Measurements from ENCODE around the gene SPPL3.
A peak's percentile ranks its signal among the peaks of the same experiment; 100 is the strongest.
"Not testable (repeated sequence)": the region's sequence is repeated elsewhere in the genome, so short reads cannot be mapped to it uniquely, and the experiment has no call there.

SPPL3 gene

DNA sequence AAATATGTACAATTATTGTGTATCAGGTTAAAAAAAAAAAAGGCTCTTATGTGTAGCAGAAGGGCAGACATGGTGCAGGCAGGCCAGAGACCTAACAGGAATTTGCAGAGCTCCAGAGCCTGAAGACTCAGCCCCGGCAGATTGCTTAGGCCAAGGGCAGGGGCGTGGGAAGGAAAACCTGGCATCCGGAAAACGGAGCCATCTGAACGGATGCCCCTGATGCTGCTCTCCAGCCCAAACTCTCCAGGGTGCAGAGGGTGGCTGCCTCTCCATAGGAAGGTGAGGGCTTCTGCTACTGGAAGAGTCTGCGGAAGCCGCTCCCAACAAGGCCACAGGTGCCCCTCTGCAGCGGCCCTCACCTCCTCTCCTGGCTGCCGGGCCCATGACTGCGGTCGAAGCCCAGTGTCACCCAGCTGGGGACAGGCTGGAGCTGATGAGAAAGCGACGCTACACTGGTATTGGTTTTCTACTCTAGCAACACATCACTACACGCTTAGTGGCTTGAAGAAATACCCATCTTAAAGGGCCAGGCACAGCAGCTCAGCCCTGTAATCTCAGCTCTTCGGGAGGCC, 159.2 kb downstream of the SPPL3 start:
- DNase-seq (ENCODE audit: low read depth): no peak

DNA sequence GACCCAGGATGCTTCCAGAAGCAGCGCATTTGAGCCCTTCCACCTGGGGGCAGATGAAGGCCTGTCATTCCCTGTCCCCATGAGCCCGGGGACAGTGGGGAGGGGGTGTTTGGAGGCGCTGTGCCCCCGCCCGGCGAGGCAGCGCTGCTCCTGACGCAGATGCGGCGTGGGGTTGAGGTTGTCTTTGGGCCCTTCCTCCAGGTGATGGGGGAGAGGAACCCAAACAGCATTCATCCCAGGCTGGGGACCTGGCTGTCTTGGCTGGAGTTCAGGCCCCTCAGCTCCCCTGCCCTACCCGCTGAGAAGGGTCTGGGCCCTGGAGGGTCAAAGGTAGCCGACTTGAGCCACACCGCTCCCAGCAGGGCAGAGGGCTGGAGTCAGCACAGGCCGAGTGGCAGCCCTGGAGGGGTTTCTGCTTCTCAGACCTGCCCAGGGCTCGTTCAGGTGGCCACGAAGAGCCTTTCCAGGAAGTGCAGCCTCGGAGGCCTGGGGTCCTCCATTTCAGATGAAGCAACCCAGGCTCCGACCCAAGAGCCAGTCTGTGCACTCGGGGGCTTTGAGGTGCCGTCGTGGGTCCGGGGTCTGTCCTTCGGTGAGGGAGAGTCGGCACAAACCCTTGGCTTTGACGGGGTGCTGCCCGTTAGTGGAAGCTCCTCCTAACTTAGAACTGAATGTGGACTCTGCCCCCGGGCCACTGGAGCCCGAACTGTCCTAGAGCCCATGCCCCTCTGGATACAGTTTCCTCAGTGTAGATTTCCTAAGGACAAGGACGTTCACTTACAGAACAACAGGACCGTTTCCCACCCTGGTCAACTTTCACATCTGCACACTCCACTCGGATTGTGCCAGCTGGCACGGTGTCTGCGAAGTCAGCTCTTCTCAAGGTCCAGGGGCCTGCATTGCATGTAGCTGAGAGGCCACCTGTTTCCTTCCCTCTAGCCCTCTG, 162.4 kb downstream of the SPPL3 start:
- no peak for DNase-seq (ENCODE audit: low read depth)

DNA sequence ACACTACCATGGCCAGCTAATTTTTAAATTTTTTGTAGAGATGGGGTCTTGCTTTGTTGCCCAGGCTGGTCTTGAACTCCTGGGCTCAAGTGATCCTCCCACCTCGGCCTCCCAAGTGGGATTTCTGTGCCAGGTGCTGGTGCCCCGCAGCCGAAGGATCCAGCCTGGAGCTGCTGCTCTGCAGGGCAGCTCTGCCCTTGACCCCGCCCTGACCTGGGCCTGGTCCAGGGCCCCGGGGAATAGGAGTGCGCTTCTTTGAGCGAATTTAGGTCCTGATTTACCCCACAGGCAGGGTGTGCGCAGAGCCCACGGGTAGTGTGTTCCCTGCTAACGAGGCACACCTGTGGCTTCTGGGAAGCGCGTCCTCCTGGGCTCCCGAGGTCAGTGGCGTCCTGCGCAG, 163.3 kb downstream of the SPPL3 start:
- DNase-seq (ENCODE audit: low read depth): no peak

DNA sequence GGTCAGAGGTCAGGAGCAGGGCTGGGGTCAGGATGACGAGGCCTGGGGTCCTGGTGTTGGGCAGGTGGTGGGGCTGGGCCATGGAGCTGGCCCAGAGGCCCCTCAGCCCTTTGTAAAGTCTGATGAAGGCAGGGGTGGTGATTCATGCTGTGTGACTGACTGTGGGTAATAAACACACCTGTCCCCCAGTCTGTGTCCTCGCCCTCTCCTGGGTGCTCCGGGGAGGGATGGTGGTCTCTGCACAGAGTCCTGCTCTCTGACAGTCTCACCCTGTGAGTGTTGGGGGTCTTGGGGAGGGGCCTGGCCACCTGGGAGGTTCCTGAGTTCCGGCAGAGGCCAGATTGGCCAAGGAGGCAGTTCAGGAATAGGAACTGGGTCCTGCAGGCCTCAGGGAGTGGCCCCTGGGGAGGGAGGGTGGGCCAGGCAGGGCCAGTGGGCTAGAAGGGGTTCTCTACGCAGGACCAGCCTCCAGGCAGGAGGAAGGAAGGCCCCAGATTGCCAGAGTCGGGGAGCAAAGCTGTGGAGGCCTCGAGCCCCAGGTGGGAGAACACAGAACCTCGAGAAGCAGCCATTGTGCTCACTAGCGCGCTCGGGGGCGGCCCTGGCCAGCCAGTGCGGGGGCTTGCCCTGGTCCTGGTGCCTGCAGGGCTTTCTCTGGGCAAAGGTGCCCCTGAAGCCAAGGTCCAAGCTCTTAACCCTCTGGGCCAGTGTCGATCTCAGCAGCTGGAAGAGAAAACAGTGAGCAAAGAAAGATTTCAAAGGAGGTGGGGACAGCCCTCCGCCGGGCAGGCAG, 164.1 kb downstream of the SPPL3 start:
- no peak for DNase-seq (ENCODE audit: low read depth)

DNA sequence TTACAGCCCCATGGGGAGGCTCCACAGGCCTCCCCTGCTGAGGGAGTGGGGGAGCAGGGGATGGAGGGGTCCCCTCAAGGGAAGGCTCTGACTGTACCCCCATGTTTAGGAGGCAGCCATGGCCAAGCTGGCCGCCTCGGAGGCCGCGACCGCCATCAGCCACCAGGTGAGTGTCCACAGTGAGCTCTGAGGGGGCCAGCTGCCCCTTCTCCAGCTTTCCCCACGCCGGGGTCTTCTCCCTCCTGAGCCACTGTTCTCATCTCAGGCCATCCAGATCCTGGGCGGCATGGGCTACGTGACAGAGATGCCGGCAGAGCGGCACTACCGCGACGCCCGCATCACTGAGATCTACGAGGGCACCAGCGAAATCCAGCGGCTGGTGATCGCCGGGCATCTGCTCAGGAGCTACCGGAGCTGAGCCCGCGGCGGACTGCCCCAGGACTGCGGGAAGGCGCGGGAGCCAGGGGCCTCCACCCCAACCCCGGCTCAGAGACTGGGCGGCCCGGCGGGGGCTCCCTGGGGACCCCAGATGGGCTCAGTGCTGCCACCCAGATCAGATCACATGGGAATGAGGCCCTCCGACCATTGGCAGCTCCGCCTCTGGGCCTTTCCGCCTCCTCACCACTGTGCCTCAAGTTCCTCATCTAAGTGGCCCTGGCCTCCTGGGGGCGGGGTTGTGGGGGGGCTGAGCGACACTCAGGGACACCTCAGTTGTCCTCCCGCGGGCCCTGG, 165.0 kb downstream of the SPPL3 start:
- no peak for DNase-seq (ENCODE audit: low read depth)

DNA sequence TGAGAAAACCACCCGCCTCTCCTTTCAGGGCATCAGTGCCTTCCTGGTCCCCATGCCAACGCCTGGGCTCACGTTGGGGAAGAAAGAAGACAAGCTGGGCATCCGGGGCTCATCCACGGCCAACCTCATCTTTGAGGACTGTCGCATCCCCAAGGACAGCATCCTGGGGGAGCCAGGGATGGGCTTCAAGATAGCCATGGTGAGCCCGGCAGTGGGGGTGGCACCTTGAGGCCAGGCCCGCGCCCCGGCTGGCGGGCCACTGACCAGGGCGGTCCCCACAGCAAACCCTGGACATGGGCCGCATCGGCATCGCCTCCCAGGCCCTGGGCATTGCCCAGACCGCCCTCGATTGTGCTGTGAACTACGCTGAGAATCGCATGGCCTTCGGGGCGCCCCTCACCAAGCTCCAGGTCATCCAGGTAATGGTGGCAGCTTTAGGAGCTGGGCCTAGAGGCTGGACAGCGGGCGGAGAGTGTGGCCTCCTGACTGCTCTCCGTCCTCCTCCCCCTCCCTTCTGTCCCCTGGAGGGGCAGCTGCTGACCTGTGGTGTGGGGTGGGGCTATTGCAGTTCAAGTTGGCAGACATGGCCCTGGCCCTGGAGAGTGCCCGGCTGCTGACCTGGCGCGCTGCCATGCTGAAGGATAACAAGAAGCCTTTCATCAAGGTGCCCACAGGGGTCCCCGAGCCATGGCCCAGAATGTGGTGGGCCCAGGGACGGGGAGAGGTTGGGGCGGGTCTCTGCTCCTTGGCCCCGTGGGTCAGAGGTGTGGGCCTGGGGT, 165.7 kb downstream of the SPPL3 start:
- no peak for DNase-seq (ENCODE audit: low read depth)

DNA sequence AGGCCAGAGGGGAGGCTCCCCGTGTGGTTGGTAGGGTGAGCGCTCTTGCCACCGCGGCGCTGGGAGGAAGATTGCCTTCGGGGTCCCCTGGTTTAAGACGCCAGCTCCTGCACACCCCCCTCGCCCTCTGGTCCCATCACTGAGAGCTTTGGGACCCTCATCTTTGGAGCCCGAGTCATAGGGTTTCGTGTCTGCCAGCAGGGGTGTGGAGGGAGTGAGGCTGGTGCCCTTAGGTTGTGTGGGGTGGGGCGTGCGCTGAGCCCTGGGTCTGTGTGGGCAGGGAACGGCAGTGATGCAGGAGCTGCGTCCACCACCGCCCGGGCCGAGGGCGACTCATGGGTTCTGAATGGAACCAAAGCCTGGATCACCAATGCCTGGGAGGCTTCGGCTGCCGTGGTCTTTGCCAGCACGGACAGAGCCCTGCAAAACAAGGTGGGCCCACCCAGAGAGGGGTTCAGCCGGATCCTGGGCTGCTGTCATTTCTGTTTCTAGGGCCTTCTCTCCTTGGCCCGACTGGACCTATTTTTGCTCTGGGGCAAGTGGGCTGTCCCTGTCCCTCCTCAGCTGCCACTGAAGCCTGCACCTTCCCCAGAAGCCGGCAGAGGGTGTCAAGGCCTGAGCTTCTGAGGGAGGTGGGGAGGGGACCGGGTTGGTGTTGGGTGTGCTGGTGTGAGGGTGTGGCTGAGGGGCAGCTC, 166.5 kb downstream of the SPPL3 start:
- no peak for DNase-seq (ENCODE audit: low read depth)

DNA sequence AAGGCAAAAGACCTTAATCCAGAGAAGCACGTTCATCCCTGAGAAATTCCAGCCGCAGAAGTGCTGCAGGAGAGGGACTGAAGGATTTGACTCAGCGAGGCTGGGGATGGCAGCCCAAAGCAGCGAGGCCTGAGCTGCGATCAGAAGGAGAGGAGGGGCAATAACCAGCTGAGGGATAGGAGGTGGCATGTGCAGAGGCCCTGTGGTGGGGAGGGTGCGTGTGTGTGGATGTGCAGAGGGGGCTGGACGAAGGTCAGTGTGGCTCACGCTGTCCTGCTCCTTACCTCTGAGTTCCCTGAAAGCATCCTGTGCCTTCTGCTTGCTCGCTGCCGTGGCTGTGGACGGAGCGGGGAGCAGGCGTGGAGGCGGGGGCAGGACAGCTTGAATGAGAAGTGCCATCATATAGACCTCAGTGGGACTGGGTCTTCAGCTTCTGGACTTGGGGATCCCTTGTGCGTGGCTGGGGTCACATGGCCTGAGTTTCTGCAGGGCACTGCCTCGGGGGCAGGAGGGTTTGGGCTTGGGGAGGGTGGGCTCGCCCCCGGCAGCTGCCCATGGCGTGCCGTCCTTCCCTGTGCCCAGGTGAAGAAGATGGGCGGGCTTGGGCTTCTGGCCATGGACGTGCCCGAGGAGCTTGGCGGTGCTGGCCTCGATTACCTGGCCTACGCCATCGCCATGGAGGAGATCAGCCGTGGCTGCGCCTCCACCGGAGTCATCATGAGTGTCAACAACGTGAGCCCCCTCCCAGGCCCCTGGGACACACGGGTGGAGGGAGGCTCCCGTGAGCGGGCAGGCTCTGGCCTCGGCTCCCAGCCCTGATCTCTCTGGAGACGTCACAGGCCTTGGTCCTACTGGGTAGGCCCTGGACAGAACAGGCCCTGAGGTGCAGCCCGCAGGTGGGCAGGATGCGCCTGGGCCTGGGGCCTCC, 167.5 kb downstream of the SPPL3 start:
- no peak for DNase-seq (ENCODE audit: low read depth)

DNA sequence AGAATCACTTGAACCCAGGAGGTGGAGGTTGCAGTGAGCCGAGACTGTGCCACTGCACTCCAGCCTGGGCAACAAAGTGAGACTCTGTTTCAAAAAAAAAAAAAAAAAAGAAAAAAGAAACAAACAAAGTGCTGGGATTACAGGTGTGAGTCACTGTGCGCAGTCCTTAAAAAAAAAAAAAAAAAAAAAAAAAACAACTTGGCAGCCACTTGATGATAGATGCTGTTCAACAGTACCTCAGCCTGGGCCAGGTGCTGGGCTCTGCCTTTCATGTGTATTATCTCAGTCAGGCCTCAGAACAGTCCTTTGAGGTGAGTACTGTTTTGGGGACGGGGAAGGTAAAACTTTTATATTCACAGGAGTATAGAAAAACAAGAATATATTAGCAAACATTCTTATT, 169.0 kb downstream of the SPPL3 start:
- no peak for DNase-seq (ENCODE audit: low read depth)

DNA sequence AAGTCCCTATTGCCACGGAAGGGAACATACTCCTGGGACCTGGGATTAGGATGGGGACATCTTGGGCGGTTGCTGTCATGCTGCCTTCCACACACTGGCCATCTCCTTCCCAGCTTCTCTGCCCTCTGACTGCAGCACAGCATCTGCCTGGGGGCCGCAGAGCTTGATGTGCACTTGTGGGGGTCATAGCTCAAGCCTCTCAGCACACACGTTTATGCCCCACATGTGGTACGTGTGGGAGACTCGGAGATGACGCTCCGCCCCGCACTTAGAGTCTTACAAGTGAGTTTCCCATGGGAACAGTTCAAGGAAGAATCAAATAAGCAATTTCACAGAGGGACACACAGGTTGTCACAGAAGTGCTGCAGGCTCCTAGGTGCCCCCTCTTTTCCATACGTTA, 169.9 kb downstream of the SPPL3 start:
- no peak for DNase-seq (ENCODE audit: low read depth)

DNA sequence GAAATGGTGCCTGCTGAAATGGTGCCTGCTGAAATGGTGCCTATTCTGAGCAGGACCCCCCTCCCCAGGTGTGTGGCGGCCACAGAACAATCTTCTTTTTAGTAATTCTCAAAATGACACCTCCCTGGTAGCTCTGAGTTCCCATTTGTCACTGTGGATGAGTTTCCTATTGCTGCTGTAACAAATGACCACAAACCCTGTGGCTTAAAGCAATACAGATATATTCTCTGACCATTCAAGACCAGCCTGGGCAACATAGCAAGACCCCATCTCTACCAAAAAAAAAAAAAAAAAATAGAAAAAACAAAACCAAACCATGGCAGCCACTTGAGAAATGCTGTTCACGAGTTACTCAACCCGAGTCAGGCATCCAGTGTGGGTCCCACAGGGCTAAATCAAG, 170.6 kb downstream of the SPPL3 start:
- DNase-seq (ENCODE audit: low read depth): no peak

DNA sequence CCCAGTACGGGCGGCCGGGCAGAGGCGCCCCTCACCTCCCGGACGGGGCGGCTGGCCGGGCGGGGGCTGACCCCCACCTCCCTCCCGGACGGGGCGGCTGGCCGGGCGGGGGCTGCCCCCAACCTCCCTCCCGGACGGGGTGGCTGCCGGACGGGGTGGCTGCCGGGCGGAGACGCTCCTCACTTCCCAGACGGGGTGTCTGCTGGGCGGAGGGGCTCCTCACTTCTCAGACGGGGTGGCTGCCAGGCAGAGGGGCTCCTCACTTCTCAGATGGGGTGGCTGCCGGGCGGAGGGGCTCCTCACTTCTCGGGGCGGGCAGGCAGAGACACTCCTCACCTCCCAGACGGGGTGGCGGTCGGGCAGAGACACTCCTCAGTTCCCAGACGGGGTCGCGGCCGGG, 172.0 kb downstream of the SPPL3 start:
- DNase-seq (ENCODE audit: low read depth): not testable (repeated sequence)

DNA sequence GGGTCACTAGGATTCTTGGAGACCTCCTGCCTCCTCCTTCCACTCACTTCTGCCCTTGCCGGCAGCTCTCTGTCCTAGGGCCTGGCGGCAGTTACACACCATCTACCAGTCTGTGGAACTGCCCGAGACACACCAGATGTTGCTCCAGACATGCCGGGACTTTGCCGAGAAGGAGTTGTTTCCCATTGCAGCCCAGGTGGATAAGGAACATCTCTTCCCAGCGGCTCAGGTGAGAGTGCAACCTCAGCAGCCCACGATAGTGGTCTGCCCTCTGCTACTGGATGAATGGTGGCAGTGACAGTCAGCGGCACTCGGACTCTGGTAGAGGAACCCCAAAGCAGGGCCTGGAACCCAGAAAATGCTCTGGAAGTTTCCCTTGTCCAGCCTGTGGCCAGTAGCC, 177.2 kb downstream of the SPPL3 start:
- no peak for DNase-seq (ENCODE audit: low read depth)

DNA sequence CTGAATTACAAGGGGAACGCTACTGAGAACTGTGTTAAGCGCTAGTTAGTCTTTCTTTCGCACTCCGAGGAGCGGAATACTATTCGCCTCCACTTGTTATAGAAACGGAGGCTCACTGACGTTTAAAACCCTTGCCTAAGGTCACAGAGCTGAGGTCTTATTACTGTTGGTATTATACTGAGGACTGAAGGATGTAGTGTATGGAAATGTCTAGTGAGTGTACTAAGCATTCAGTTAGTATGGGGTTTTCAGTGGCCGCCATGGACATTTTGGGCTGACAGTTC, 177.7 kb downstream of the SPPL3 start:
- no peak for DNase-seq (ENCODE audit: low read depth)

DNA sequence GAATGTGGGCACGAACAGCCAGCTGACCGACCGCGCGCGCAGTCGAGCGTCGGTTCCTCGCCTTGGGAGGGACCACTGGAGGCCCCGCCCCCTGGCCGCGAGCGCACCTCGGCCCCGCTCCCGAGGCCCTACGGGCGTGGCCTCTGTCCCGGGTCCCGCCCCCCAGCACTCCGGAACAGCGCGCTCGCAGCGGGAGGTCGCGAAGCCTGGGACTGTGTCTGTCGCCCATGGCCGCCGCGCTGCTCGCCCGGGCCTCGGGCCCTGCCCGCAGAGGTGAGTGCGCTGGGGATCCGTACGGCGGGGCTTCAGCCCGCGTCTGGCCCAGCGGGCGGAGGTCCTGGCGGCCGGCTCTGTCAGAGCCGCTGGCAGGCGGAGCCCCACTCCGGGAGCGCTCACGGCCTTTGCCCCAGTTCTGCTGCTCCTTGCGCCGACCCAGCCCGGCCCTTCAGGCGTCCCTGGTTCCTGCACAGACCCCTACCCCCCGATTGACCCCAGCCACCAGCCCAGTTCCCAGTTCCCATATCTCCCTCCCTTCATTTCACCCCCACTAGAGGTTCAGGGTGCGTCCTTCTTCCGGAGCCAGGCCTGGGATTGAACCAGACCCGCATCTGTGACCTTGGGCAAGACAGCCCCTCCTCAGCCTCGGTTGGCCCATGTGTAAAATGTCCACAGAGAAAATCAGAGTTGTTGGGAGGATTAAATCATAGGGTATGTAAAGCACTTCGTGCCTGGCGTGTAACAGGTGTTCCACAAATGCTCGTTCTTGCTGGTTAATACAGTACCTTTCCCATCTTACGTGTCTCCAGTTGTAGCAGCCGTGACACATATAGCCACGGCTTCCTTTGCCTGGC, 178.3 kb downstream of the SPPL3 start, which contains the start of gene ACADS:
TSS of gene ACADS (plus strand) at position 168 of the 851 bp plus-strand sequence. CDS start at position 228, 60 bp downstream.
- peak; percentile 81 for DNase-seq (ENCODE audit: low read depth)

DNA sequence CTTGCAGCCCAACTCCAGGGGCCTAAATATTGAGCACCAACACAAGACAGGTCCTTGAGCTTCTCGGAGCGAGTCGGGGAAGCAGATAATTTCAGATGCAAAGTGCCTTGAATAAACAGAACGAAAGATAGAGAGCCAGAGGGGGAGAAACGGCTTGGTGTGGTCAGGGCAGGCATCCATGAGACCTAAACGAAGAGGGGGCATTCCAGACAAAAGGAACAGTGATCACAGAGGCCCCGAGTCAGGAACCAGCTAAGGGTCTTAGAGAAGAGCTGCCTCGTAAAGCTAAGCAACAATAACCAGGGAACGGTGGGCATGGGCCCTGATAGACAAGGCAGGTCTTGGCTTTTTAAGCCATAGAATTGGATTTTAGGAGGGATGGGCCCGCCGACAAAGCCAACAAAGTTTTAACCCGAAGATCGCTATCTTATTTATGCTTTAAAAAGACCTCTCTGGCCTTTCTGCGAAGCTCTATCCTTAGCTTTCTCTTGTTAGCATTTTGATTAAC, 179.0 kb downstream of the SPPL3 start:
- no peak for DNase-seq (ENCODE audit: low read depth)

DNA sequence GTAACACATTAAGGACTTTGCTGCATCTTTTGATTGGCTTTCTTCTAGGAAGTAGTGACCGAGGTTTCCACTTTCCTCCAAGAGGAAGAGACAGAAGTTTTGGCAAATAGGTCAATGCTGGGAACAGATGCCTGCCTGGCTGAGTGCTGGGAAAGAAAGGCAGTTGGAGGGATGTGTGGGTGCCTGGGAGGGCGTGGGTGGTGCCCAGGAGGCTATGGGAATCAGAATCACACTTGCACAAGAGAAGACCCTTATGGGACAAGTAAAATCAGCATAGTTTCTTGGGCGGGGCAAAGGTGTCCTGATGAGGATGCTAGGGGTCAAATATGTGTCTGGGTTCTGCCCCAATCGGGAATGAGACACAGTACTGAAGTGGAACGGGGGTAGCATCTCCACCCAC, 179.4 kb downstream of the SPPL3 start:
- no peak for DNase-seq (ENCODE audit: low read depth)

DNA sequence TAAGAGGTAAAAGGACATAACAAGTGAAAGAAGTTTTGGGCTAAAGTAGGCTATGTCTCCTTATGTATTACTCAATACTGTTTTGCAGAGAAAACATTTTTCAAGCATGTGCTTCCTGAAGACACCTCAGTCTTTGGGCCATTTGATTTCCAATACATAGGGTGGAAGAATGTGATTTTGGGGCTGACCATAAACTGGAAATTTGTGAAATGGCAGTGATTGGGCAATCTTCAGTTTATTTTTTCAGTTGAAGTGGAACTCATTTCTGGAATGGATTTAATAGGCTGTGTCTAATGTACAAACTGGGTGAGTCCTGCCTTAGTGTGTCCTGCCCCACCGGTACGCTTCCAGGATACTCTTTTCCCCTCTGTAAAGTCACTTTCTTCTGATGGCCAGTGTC, 181.4 kb downstream of the SPPL3 start:
- no peak for DNase-seq (ENCODE audit: low read depth)

DNA sequence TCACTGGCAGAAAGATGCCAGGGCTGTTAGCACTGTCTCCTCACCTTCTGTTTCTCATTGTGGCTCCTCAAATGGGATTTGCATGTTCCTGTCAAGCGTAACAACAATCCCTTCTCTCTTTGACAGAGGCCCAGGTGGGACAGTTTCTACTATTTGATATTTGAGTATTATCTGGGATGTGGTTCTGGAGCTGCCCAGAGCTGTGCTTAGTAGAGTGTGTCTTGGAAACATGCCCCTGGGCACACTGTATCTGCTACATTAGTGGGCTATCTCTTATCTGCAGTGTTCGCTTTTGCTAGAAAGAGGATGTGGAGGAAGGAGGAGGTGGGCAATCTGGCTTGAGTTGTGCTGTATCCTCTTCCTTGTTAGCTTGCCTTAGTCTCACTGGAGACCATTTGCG, 182.3 kb downstream of the SPPL3 start:
- no peak for DNase-seq (ENCODE audit: low read depth)

All from activated gamma-delta T cell treated with anti-CD3 and anti-CD28 coated beads, Interleukin-2, amount 50 U/mL, for 16 hours (primary cell).